K562 (cell line): ENCODE measurements around the gene SLC6A6. TPM values are rescaled to one million over a fixed set of nuclear protein-coding genes. Genes with fewer than 3 reads are reported as not detected.
A peak's percentile ranks its signal among the peaks of the same experiment; 100 is the strongest.

Experiments
- ATAC-seq: fragments of 200-7000 bp; cut with Tn5 transposase; 3 replicates; pipeline ENCODE4 v1.9.1; 2020; ENCODE audit warnings: moderate library complexity
- BruUV-seq: library from RNA; stranded (reverse); fragments of 400-500 nt; replicated peaks from 2 replicates; lab custom pipeline; 2021; lab: Mats Ljungman, UMichigan
- CTCF ChIA-PET: fragments of 300-600 bp; formaldehyde crosslinking; extraction: SDS; loops from one replicate; lab custom pipeline; 2021; ENCODE audit warnings: low intra/inter-chr PET ratio; lab: Yijun Ruan, JAX
- POLR2A ChIA-PET: fragments of 300-600, 350-650 bp; sonication (Branson Sonifier 250); formaldehyde crosslinking; extraction: SDS; loops from one replicate; lab custom pipeline; 2021; ENCODE audit warnings: antibody characterized with exemption, inconsistent platforms; lab: Yijun Ruan, JAX
- DNase-seq, 4 experiments: peaks; one replicate each; pipeline versions ENCODE4 v3.0.0 to v3.0.0-alpha.2; 2011 to 2018; ENCODE audit warnings: low spot score in 3 of 4, mixed read lengths in 3 of 4; ENCODE audit errors: extremely low read depth in 1 of 4
- FAIRE-seq: peaks from 2 replicates; lab custom pipeline; 2011; peaks lifted over from hg19 to GRCh38; lab: Jason Lieb, UNC
- H2AFZ ChIP-seq: 2 replicates; pipeline ENCODE4 v1.6.0; 2011; ENCODE audit warnings: low read depth, low read length, control low read depth, inconsistent platforms
- H3K27ac ChIP-seq: fragments of 200-600 bp; 3 replicates; pipeline ENCODE4 v1.8.0; 2011; ENCODE audit warnings: low read depth, mild to moderate bottlenecking, control low read depth, inconsistent platforms, low read length, moderate library complexity, mixed read lengths; ENCODE audit errors: extremely low read depth
- H3K27me3 ChIP-seq, 2 experiments: fragments of 300-600 bp in 1 of 2; 2 replicates in 1 of 2; 3 replicates in 1 of 2; pipeline versions ENCODE4 v1.6.0 to v1.8.0; 2011; ENCODE audit warnings: inconsistent platforms in 2 of 2, low read length in 2 of 2, mild to moderate bottlenecking in 1 of 2, mixed read lengths in 1 of 2, moderate library complexity in 1 of 2; ENCODE audit not compliant: control insufficient read depth in 2 of 2, insufficient read depth in 2 of 2
- H3K36me3 ChIP-seq: fragments of 300-600 bp; 3 replicates; pipeline ENCODE4 v1.8.0; 2011; ENCODE audit warnings: mild to moderate bottlenecking, low read length, inconsistent platforms; ENCODE audit not compliant: control insufficient read depth, insufficient read depth
- H3K4me1 ChIP-seq, 2 experiments: fragments of 200-600 bp in 1 of 2; replicated peaks in 1 of 2; 2 replicates in 1 of 2; 3 replicates in 1 of 2; pipeline versions ENCODE4 v1.5.1 to v1.8.0; 2011; ENCODE audit warnings: inconsistent platforms in 2 of 2, low read length in 2 of 2, mild to moderate bottlenecking in 1 of 2, mixed read lengths in 1 of 2, moderate library complexity in 1 of 2; ENCODE audit not compliant: control insufficient read depth in 2 of 2, insufficient read depth in 2 of 2
- H3K4me2 ChIP-seq: 2 replicates; pipeline ENCODE4 v1.6.1; 2011; ENCODE audit warnings: low read length, control low read depth, inconsistent platforms, mixed read lengths; ENCODE audit not compliant: insufficient read depth
- H3K4me3 ChIP-seq: fragments of 200-600 bp; sonication (generic), shearing (Covaris generic); 2 replicates; pipeline ENCODE4 v1.5.1; 2016; ENCODE audit warnings: control low read depth, inconsistent platforms
- H3K79me2 ChIP-seq: fragments of 200-600 bp; 3 replicates; pipeline ENCODE4 v1.8.0; 2011; ENCODE audit warnings: low read length, inconsistent platforms; ENCODE audit not compliant: control insufficient read depth, insufficient read depth
- H3K9ac ChIP-seq, 2 experiments: 2 replicates each; pipeline versions ENCODE4 v1.6.0 to v1.6.1; 2011; ENCODE audit warnings: low read depth in 2 of 2, low read length in 2 of 2, control low read depth in 1 of 2, inconsistent platforms in 1 of 2, mild to moderate bottlenecking in 1 of 2, mixed read lengths in 1 of 2; ENCODE audit not compliant: insufficient read depth in 1 of 2
- H3K9me1 ChIP-seq: one replicate; pipeline ENCODE4 v1.6.0; 2011; ENCODE audit warnings: inconsistent platforms, mild to moderate bottlenecking, low read length, moderate library complexity; ENCODE audit not compliant: control insufficient read depth, insufficient read depth
- H3K9me3 ChIP-seq: replicated peaks from 2 replicates; pipeline ENCODE4 v1.5.1; 2011; ENCODE audit warnings: low read depth, low read length, inconsistent platforms; ENCODE audit not compliant: control insufficient read depth, insufficient read depth
- H4K20me1 ChIP-seq: replicated peaks from 2 replicates; pipeline ENCODE4 v1.6.1; 2011; ENCODE audit warnings: low read length, inconsistent platforms, mixed read lengths; ENCODE audit not compliant: control insufficient read depth, insufficient read depth
- CREBBP ChIP-seq: IDR thresholded peaks from one replicate; pipeline ENCODE4 v1.6.1; 2012; ENCODE audit warnings: low read depth, mild to moderate bottlenecking, control low read depth, inconsistent platforms, low read length
- HDGF ChIP-seq: fragments of 450-650 bp; IDR thresholded peaks from 2 replicates; pipeline ENCODE4 v1.6.1; 2016
- KLF13 ChIP-seq: fragments of 450-650 bp; IDR thresholded peaks from 2 replicates; pipeline ENCODE4 v1.6.1; 2016; ENCODE audit warnings: missing genetic modification characterization, low read depth, mild to moderate bottlenecking, missing compliant biosample characterization, moderate library complexity, borderline replicate concordance
- MYC ChIP-seq, 2 experiments: fragments of 250-450 bp in 1 of 2; sonication (Bioruptor Pico) in 1 of 2; IDR thresholded peaks; 2 replicates each; pipeline versions ENCODE4 v1.5.1 to v1.6.1; 2012 to 2021; ENCODE audit warnings: low read depth in 2 of 2, borderline replicate concordance in 1 of 2, improper control_type of control experiment in 1 of 2, low read length in 1 of 2, mild to moderate bottlenecking in 1 of 2, moderate library complexity in 1 of 2
- RBM39 ChIP-seq: fragments of 200-400 bp; formaldehyde crosslinking; optimal IDR thresholded peaks from 2 replicates; pipeline ENCODE3; 2018; ENCODE audit warnings: low read depth, low read length
- RFX7 ChIP-seq: fragments of 250-450 bp; sonication (Bioruptor Pico); IDR thresholded peaks from 2 replicates; pipeline ENCODE4 v1.5.1; 2021; ENCODE audit warnings: mild to moderate bottlenecking
- SRSF9 ChIP-seq: fragments of 200-400 bp; formaldehyde crosslinking; IDR thresholded peaks from 2 replicates; pipeline ENCODE4 v1.6.1; 2017; ENCODE audit warnings: low read depth, low read length, borderline replicate concordance
- STAT6 ChIP-seq: sonication (generic); formaldehyde crosslinking; IDR thresholded peaks from 2 replicates; pipeline ENCODE4 v1.8.1; 2023; ENCODE audit warnings: mild to moderate bottlenecking, missing genetic modification reagents
- ZNF785 ChIP-seq: fragments of 250-450 bp; sonication (Bioruptor Pico); IDR thresholded peaks from 2 replicates; pipeline ENCODE4 v1.4.0; 2020; ENCODE audit warnings: mild to moderate bottlenecking
- WGBS: fragments of 100-300 bp; shearing (Covaris generic); methylation state at CpG from one replicate; pipeline ENCODE4 v1.1.6; 2016; ENCODE audit warnings: low coverage, mixed read lengths; ENCODE audit not compliant: insufficient coverage; ENCODE audit errors: missing lambda C conversion rate; 5-methylcytosine and 5-hydroxymethylcytosine counted together
- in situ Hi-C: fragments of 300-500 bp; cut with MboI; formaldehyde crosslinking; loops from 4 replicates; pipeline ENCODE4 v1.15.0; 2018; ENCODE audit warnings: inconsistent platforms, mixed read lengths
- intact Hi-C: fragments of 100-400 bp; cut with micrococcal nuclease; formaldehyde crosslinking; loops from 2 replicates; pipeline ENCODE4 v1.14.2; 2022
- polyA plus RNA-seq, 8 experiments: library from polyadenylated mRNA; depleted of rRNA in 4 of 8; stranded (reverse) in 5 of 8; unstranded in 3 of 8; fragments of >200 nt; fragmentation: Nextera tagmentation in 2 of 8; fragmentation: Illumina TruSeq in 1 of 8; extraction: Ambion mirVana in 2 of 8; extraction: Trizol in 1 of 8; gene quantifications; 2 replicates each; pipeline versions ENCODE4 v1.2.1 to v1.2.3, GENCODE V29; 2011 to 2014; ENCODE audit warnings: inconsistent platforms in 1 of 8, missing spikeins in 1 of 8
- total RNA-seq, 7 experiments: library from RNA; depleted of rRNA in 6 of 7; stranded (reverse); fragments of >200 nt in 6 of 7; fragmentation: Illumina TruSeq in 2 of 7; extraction: Trizol in 2 of 7; gene quantifications; 2 replicates each; pipeline versions ENCODE4 v1.2.1 to v1.2.3, GENCODE V29; 2011 to 2021; ENCODE audit warnings: low replicate concordance in 1 of 7
- TF ChIP-seq, protein P1 (sequence below), 2 experiments: fragments of 450-650 bp in 1 of 2; IDR thresholded peaks; 2 replicates each; pipeline ENCODE4 v1.6.1; 2011 to 2017; ENCODE audit warnings: low read depth in 2 of 2, antibody characterized with exemption in 1 of 2, borderline replicate concordance in 1 of 2, low read length in 1 of 2, mild to moderate bottlenecking in 1 of 2, mixed read lengths in 1 of 2; ENCODE audit not compliant: control insufficient read depth in 1 of 2
- TF ChIP-seq, protein P2 (sequence below): sonication (generic); formaldehyde crosslinking; IDR thresholded peaks from 2 replicates; pipeline ENCODE4 v1.8.0; 2022; ENCODE audit warnings: mild to moderate bottlenecking, missing genetic modification reagents

SLC6A6 gene
- total and polyA plus RNA-seq, 9 of the 15 experiments (the other 6 are each of a cell fraction or from before 2014, with no cell fraction given) = 12.3 to 203 (median 93.2) TPM

GRCh38 chr3:14401692-14402303, 608 bp upstream of the SLC6A6 start:
- Histone ChIP-seq H3K4me3 (peak overlapping the region; percentile 92), H3K4me1 (peaks cover 18 to 55% of the 10 kb centered on the region in 2 experiments; a peak in 4 of 5 replicates), H3K36me3 (peaks cover 34% of the 10 kb centered on the region), H3K79me2 (peaks cover 44% of the 10 kb centered on the region), H3K4me2 (peak overlapping the region; percentile 100), H3K27me3 (no peaks in the 10 kb centered on the region), H3K9me3 (no peaks in the 10 kb centered on the region), H4K20me1 (0 out of 2 replicates have a peak, but pooled peaks cover 4% of the 10 kb centered on the region), H2AFZ (peak overlapping the region; percentile 95), H3K27ac (peak overlapping the region; percentile 91; the same call in 2 of the 3 replicates), H3K9ac (peak overlapping the region; percentile 95 to 96), H3K9me1 (no peaks in the 10 kb centered on the region)
- intact Hi-C loops (loop anchor here (2.0 to 5.0 kb wide), 3 partner anchors 36 to 197 kb away; no protein-coding TSS in a partner anchor), in situ Hi-C loops (no loop called here)
- TSS peak; percentile 67 for BruUV-seq
- ATAC-seq = no peak
- no peak for DNase-seq
- CTCF ChIA-PET = interaction anchor here (0.8 kb wide), 1 partner anchor 60 kb away, joined by 5 read pairs; no protein-coding TSS in a partner anchor
- no peak for FAIRE-seq
- POLR2A ChIA-PET = interaction anchor here (0.5 to 5.2 kb wide), 7 partner anchors 10 to 802 kb away, joined by 3 to 33 read pairs (median 4); no protein-coding TSS in a partner anchor
- 38% methylated on average over 19 of the region's 22 CpGs for WGBS
- 0 out of 2 replicates have a peak, but pooled peaks have one; percentile 24 for TF ChIP-seq HDGF
- TF ChIP-seq STAT6 (CRISPR knock-in tag) = 0 out of 2 replicates have a peak, but pooled peaks have one; percentile 66
- TF ChIP-seq KLF13 (tag) = no peak
- no peak for TF ChIP-seq RBM39
- no peak for TF ChIP-seq SRSF9
- TF ChIP-seq, protein P1, sequence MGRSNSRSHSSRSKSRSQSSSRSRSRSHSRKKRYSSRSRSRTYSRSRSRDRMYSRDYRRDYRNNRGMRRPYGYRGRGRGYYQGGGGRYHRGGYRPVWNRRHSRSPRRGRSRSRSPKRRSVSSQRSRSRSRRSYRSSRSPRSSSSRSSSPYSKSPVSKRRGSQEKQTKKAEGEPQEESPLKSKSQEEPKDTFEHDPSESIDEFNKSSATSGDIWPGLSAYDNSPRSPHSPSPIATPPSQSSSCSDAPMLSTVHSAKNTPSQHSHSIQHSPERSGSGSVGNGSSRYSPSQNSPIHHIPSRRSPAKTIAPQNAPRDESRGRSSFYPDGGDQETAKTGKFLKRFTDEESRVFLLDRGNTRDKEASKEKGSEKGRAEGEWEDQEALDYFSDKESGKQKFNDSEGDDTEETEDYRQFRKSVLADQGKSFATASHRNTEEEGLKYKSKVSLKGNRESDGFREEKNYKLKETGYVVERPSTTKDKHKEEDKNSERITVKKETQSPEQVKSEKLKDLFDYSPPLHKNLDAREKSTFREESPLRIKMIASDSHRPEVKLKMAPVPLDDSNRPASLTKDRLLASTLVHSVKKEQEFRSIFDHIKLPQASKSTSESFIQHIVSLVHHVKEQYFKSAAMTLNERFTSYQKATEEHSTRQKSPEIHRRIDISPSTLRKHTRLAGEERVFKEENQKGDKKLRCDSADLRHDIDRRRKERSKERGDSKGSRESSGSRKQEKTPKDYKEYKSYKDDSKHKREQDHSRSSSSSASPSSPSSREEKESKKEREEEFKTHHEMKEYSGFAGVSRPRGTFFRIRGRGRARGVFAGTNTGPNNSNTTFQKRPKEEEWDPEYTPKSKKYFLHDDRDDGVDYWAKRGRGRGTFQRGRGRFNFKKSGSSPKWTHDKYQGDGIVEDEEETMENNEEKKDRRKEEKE (IDR thresholded peaks at IDR 0.05; ENCODE audit: borderline replicate concordance in 1 of 2, control insufficient read depth in 1 of 2, low read depth in 2 of 2, low read length in 1 of 2) = no peak
- TF ChIP-seq CREBBP = no peak
- no peak for TF ChIP-seq RFX7
- TF ChIP-seq, protein P2, sequence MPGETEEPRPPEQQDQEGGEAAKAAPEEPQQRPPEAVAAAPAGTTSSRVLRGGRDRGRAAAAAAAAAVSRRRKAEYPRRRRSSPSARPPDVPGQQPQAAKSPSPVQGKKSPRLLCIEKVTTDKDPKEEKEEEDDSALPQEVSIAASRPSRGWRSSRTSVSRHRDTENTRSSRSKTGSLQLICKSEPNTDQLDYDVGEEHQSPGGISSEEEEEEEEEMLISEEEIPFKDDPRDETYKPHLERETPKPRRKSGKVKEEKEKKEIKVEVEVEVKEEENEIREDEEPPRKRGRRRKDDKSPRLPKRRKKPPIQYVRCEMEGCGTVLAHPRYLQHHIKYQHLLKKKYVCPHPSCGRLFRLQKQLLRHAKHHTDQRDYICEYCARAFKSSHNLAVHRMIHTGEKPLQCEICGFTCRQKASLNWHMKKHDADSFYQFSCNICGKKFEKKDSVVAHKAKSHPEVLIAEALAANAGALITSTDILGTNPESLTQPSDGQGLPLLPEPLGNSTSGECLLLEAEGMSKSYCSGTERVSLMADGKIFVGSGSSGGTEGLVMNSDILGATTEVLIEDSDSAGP (CRISPR knock-in tag) = 0 out of 2 replicates have a peak, but pooled peaks have one; percentile 24
- TF ChIP-seq MYC (IDR thresholded peaks at IDR 0.05; ENCODE audit: low read depth, low read length) = no peak
- TF ChIP-seq MYC (CRISPR knock-in tag; IDR thresholded peaks at IDR 0.05; ENCODE audit: borderline replicate concordance, low read depth) = 0 out of 2 replicates have a peak, but pooled peaks have one; percentile 84
- TF ChIP-seq ZNF785 (CRISPR knock-in tag) = no peak
